ENCODE measurements around the gene CXCL17. TPM values are rescaled to one million over a fixed set of nuclear protein-coding genes. Genes with fewer than 3 reads are reported as not detected.

Gene CXCL17
- polyA plus RNA-seq, 1 donor (not counting 4 experiments of a cell fraction or from before 2014, with no cell fraction given), result not detected

DNA sequence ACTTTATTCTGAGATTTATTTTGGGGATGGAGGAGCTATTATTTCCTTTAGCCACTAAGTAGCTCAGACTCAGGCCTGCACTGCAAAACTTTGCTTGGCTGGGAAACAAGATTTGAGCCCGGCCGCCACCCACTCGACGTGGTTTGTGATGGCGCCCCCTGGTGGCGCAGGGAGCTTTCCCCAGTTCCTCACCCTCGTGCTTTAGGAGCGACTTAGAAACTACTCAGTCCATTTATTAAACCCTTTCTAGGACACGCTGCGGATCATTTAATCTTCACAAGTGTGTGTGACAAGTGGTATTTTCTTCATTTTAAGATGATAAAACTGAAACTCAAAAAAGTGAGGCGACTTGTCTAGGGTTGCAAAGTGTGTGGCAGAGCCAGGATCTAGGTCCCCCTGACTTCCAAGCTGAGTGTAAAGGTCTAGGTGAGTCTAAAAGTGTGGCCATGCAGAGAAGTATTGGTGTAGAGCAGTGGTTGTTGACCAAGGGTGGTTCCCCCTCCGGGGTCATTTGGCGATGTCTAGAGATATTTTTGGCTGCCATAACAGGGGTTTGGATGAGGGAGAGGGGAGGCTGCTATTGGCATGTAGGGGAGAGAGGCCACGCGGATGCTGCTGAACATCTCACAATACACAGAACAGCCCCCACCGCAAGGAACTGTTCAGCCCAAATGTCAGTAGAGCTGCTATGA lies 2.2 kb downstream of the CXCL17 start:
- Histone ChIP-seq H2AFZ (ENCODE audit: control insufficient read depth, low read length) (no peak overlapping the region), H4K20me1 (ENCODE audit: control insufficient read depth, extremely low read depth, insufficient read depth, low read length) (no peaks in the 10 kb centered on the region), H3K36me3 (ENCODE audit: control insufficient read depth in 2 of 2, extremely low read depth in 1 of 2, insufficient read depth in 2 of 2, low read length in 2 of 2) (no peaks in the 10 kb centered on the region), H3K9ac (ENCODE audit: control insufficient read depth, extremely low read depth, insufficient read depth, low read length) (no peak overlapping the region), H3K4me3 (ENCODE audit: control insufficient read depth in 2 of 3, extremely low read depth in 1 of 3, insufficient read depth in 2 of 3, low read depth in 1 of 3, low read length in 3 of 3) (no peak overlapping the region), H3K79me2 (ENCODE audit: control insufficient read depth, insufficient read depth, low read length) (no peaks in the 10 kb centered on the region), H3K4me2 (ENCODE audit: control insufficient read depth, extremely low read depth, insufficient read depth, low read depth, low read length) (no peak overlapping the region), H3K4me1 (ENCODE audit: control insufficient read depth, extremely low read depth, insufficient read depth, low read length) (no peaks in the 10 kb centered on the region), H3K27ac (ENCODE audit: control insufficient read depth, insufficient read depth, low read length) (no peak overlapping the region), H3K27me3 (ENCODE audit: control insufficient read depth, extremely low read depth, insufficient read depth, low read length) (no peaks in the 10 kb centered on the region), H3K9me1 (ENCODE audit: control insufficient read depth, extremely low read depth, insufficient read depth, low read length) (no peaks in the 10 kb centered on the region), H3K9me3 (ENCODE audit: control insufficient read depth, low read depth, low read length) (no peaks in the 10 kb centered on the region)
- dilution Hi-C loops (cut with MboI; ENCODE audit: extremely low pct_ligation_motif_present, low sequenced_read_pairs), result loop anchor here (25.0 kb wide), 1 partner anchor 147 kb away; the partner anchor contains the start of gene CEACAM8
- no peak for DNase-seq (ENCODE audit: low read depth, low spot score)
- FAIRE-seq, result no peak
- TF ChIP-seq EZH2 (IDR thresholded peaks at IDR 0.05; ENCODE audit: low read length), result no peak
- TF ChIP-seq, protein P1, sequence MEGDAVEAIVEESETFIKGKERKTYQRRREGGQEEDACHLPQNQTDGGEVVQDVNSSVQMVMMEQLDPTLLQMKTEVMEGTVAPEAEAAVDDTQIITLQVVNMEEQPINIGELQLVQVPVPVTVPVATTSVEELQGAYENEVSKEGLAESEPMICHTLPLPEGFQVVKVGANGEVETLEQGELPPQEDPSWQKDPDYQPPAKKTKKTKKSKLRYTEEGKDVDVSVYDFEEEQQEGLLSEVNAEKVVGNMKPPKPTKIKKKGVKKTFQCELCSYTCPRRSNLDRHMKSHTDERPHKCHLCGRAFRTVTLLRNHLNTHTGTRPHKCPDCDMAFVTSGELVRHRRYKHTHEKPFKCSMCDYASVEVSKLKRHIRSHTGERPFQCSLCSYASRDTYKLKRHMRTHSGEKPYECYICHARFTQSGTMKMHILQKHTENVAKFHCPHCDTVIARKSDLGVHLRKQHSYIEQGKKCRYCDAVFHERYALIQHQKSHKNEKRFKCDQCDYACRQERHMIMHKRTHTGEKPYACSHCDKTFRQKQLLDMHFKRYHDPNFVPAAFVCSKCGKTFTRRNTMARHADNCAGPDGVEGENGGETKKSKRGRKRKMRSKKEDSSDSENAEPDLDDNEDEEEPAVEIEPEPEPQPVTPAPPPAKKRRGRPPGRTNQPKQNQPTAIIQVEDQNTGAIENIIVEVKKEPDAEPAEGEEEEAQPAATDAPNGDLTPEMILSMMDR (optimal IDR thresholded peaks at IDR 0.05 in 1 of 3, IDR thresholded peaks at IDR 0.05 in 1 of 3, conservative IDR thresholded peaks at IDR 0.05 in 1 of 3; ENCODE audit: extremely low read depth in 1 of 3, insufficient read depth in 2 of 3, low read length in 3 of 3), result peak; percentile 83 to 95 (median 93)

DNA sequence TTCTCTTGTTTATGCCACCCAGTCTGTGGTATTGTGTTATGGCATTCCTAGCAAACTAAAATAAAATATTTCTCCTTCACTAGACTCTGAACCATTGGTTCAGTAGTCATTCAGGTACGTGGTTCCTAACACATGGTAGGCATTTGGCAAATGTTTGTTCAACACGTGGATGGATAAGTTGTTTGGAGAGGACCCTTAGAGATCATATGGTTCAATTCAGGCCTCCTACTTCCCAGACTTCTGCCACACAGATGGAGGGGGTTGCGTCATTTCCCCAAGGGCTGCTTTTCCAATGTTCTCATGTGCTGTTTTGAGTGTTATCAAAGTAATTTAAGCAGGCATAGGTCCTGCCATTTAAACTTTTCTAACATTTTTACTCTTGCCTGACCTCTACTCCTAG lies 6.7 kb downstream of the CXCL17 start:
- Histone ChIP-seq H3K9me3 (ENCODE audit: control insufficient read depth, low read depth, low read length) (no peaks in the 10 kb centered on the region), H3K27ac (ENCODE audit: control insufficient read depth, insufficient read depth, low read length) (no peak overlapping the region), H4K20me1 (ENCODE audit: control insufficient read depth, extremely low read depth, insufficient read depth, low read length) (no peaks in the 10 kb centered on the region), H2AFZ (ENCODE audit: control insufficient read depth, low read length) (no peak overlapping the region), H3K9ac (ENCODE audit: control insufficient read depth, extremely low read depth, insufficient read depth, low read length) (no peak overlapping the region), H3K36me3 (ENCODE audit: control insufficient read depth in 2 of 2, extremely low read depth in 1 of 2, insufficient read depth in 2 of 2, low read length in 2 of 2) (no peaks in the 10 kb centered on the region), H3K4me2 (ENCODE audit: control insufficient read depth, extremely low read depth, insufficient read depth, low read depth, low read length) (no peak overlapping the region), H3K79me2 (ENCODE audit: control insufficient read depth, insufficient read depth, low read length) (no peaks in the 10 kb centered on the region), H3K4me1 (ENCODE audit: control insufficient read depth, extremely low read depth, insufficient read depth, low read length) (no peaks in the 10 kb centered on the region), H3K4me3 (ENCODE audit: control insufficient read depth in 2 of 3, extremely low read depth in 1 of 3, insufficient read depth in 2 of 3, low read depth in 1 of 3, low read length in 3 of 3) (no peak overlapping the region), H3K9me1 (ENCODE audit: control insufficient read depth, extremely low read depth, insufficient read depth, low read length) (no peaks in the 10 kb centered on the region), H3K27me3 (ENCODE audit: control insufficient read depth, extremely low read depth, insufficient read depth, low read length) (no peaks in the 10 kb centered on the region)
- TF ChIP-seq, protein P1 (optimal IDR thresholded peaks at IDR 0.05 in 1 of 3, IDR thresholded peaks at IDR 0.05 in 1 of 3, conservative IDR thresholded peaks at IDR 0.05 in 1 of 3; ENCODE audit: extremely low read depth in 1 of 3, insufficient read depth in 2 of 3, low read length in 3 of 3), result no peak
- no peak for TF ChIP-seq EZH2 (IDR thresholded peaks at IDR 0.05; ENCODE audit: low read length)
- DNase-seq (ENCODE audit: low read depth, low spot score) (no peak), FAIRE-seq (no peak)
- dilution Hi-C loops (cut with MboI; ENCODE audit: extremely low pct_ligation_motif_present, low sequenced_read_pairs), result loop anchor here (25.0 kb wide), 1 partner anchor 151 kb away; the partner anchor contains the start of gene CEACAM8

All from keratinocyte (primary cell).